Fibroblast of skin of left biceps (primary cell): ENCODE measurements around the gene ANKRD44.
"Not testable (repeated sequence)": the region's sequence is repeated elsewhere in the genome, so short reads cannot be mapped to it uniquely, and the experiment has no call there.

Source experiments
- DNase-seq, 2 experiments: peaks; one replicate each; pipeline ENCODE4 v3.0.0-alpha.2; 2013; ENCODE audit warnings: low read depth in 2 of 2

Gene ANKRD44

GRCh38 chr2:197076652-197077051, 233.9 kb downstream of the ANKRD44 start:
- DNase-seq = no peak

GRCh38 chr2:197075754-197076337, 234.7 kb downstream of the ANKRD44 start:
- DNase-seq = no peak

GRCh38 chr2:197075281-197075680, 235.3 kb downstream of the ANKRD44 start:
- no peak for DNase-seq

GRCh38 chr2:197073701-197074433, 236.7 kb downstream of the ANKRD44 start:
- DNase-seq = no peak

- no peak for DNase-seq
These were observed 237.3 kb downstream of the ANKRD44 start for GRCh38 chr2:197073270-197073669.

- DNase-seq = no peak
These were observed 238.0 kb downstream of the ANKRD44 start for GRCh38 chr2:197072533-197072932.

GRCh38 chr2:197071790-197072436, 238.7 kb downstream of the ANKRD44 start:
- DNase-seq = no peak

- no peak for DNase-seq
These were observed 239.4 kb downstream of the ANKRD44 start for GRCh38 chr2:197071213-197071612.

- no peak for DNase-seq
These were observed 240.6 kb downstream of the ANKRD44 start for GRCh38 chr2:197069958-197070357.

GRCh38 chr2:197062574-197062973, 248.0 kb downstream of the ANKRD44 start:
- DNase-seq = not testable (repeated sequence)

GRCh38 chr2:197059477-197059876, 251.1 kb downstream of the ANKRD44 start:
- DNase-seq = no peak

GRCh38 chr2:197058777-197059300, 251.7 kb downstream of the ANKRD44 start:
- DNase-seq = no peak

- DNase-seq = no peak
These were observed 252.6 kb downstream of the ANKRD44 start for GRCh38 chr2:197057959-197058358.

GRCh38 chr2:197055045-197055444, 255.5 kb downstream of the ANKRD44 start:
- DNase-seq = no peak

- no peak for DNase-seq
These were observed 256.1 kb downstream of the ANKRD44 start for GRCh38 chr2:197054437-197054836.

GRCh38 chr2:197052356-197052755, 258.2 kb downstream of the ANKRD44 start:
- no peak for DNase-seq

- no peak for DNase-seq
These were observed 265.5 kb downstream of the ANKRD44 start for GRCh38 chr2:197045115-197045514.

GRCh38 chr2:197042739-197043196, 267.8 kb downstream of the ANKRD44 start:
- no peak for DNase-seq

GRCh38 chr2:197037863-197038398, 272.6 kb downstream of the ANKRD44 start:
- DNase-seq = no peak

GRCh38 chr2:197035002-197035401, 275.6 kb downstream of the ANKRD44 start:
- DNase-seq = no peak

GRCh38 chr2:197034292-197034691, 276.3 kb downstream of the ANKRD44 start:
- no peak for DNase-seq

GRCh38 chr2:197033222-197033621, 277.4 kb downstream of the ANKRD44 start:
- no peak for DNase-seq
